Measurements from ENCODE around the gene LAMA3.

LAMA3 gene

DNA sequence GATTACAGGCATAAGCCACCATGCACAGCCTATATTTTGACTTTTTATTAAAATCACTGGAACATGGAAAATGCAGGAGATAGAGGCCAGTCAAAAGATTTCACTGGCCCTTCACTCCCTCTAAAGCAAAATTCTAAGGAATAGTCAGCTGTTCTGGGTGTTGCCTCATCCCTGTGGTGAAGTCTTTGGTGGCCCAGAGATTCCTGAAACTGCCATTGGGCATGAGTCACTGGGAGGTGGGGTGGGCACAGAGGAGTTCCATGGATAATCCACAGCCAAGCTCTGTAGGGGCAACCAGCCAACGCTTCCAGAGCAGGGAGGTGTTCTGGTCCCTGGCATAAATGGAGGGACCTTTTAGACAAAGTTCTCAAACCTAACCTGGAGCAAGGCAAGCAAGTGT, 235.6 kb downstream of the LAMA3 start:
- no peak for DNase-seq
- Mint-ChIP-seq H3K27ac (no peak overlapping the region), H3K27me3 (ENCODE audit: low read depth, poor library complexity) (peaks cover 16% of the 10 kb centered on the region), H3K4me1 (no peaks in the 10 kb centered on the region), H3K36me3 (ENCODE audit: low read depth) (no peaks in the 10 kb centered on the region), H3K9me3 (no peaks in the 10 kb centered on the region), H3K4me3 (no peak overlapping the region)
- TF ChIP-seq, protein P1, sequence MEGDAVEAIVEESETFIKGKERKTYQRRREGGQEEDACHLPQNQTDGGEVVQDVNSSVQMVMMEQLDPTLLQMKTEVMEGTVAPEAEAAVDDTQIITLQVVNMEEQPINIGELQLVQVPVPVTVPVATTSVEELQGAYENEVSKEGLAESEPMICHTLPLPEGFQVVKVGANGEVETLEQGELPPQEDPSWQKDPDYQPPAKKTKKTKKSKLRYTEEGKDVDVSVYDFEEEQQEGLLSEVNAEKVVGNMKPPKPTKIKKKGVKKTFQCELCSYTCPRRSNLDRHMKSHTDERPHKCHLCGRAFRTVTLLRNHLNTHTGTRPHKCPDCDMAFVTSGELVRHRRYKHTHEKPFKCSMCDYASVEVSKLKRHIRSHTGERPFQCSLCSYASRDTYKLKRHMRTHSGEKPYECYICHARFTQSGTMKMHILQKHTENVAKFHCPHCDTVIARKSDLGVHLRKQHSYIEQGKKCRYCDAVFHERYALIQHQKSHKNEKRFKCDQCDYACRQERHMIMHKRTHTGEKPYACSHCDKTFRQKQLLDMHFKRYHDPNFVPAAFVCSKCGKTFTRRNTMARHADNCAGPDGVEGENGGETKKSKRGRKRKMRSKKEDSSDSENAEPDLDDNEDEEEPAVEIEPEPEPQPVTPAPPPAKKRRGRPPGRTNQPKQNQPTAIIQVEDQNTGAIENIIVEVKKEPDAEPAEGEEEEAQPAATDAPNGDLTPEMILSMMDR (IDR thresholded peaks at IDR 0.05), result no peak

DNA sequence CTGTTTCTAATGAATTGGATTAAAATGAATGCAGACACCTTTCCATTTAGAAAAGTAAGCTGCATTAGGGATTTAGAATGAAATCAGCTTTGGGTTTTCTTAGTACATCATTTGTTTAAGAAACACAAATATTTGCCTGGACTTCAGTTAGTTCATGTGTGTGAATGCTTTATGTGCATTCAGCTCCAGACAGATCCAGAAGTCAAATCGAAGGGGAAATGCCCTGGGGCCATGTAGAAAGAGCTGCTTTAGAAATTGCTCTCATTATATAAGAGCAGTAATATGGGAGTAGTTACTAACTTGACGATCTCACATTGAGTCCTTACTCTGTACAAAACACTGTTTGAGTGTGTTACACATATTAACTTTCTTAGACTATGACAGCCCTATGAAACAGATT, 237.3 kb downstream of the LAMA3 start:
- Mint-ChIP-seq H3K36me3 (ENCODE audit: low read depth) (no peaks in the 10 kb centered on the region), H3K4me1 (no peaks in the 10 kb centered on the region), H3K4me3 (no peak overlapping the region), H3K27ac (no peak overlapping the region), H3K9me3 (no peaks in the 10 kb centered on the region), H3K27me3 (ENCODE audit: low read depth, poor library complexity) (peaks cover 9% of the 10 kb centered on the region)
- DNase-seq, result no peak
- TF ChIP-seq, protein P1 (IDR thresholded peaks at IDR 0.05), result no peak

DNA sequence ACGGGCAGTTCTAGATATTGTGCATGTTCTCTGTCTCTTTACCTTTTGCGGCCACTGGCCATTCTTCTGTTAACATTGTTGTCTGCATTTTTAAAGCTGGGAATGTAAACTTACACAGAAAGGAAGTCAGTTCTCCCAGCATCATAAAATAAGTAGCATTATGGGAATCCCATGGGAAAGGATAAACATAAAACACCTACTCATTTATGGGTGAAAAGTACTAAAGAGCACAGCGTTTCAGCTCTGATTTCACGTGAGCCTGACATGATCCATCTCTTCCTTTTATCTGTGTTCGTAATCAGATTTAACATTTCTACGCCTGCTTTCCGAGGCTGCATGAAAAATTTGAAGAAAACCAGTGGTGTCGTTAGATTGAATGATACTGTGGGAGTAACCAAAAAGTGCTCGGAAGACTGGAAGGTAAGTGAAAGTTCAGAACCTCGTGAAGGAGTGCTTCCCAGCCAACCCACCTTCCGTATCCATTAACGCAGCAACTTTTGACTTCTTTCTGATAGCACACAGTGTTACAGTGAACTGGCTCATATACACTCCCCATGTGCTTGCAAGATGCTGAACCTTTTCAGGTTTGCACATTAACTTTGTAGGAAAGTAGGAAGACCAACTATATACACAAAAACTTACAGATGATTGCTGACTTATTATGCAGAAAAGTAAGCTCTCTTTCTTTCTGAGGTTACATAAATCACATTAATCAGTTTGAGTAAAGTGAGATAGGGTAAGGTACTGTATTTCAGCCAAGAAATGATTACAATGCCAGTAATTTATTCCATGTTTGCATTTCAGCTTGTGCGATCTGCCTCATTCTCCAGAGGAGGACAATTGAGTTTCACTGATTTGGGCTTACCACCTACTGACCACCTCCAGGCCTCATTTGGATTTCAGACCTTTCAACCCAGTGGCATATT, 238.8 kb downstream of the LAMA3 start:
- no peak overlapping the region for H3K4me3 Mint-ChIP-seq
- H3K4me1 Mint-ChIP-seq, result no peaks in the 10 kb centered on the region
- peaks cover 7% of the 10 kb centered on the region for H3K27me3 Mint-ChIP-seq (ENCODE audit: low read depth, poor library complexity)
- H3K27ac Mint-ChIP-seq, result no peak overlapping the region
- DNase-seq, result no peak
- H3K36me3 Mint-ChIP-seq (ENCODE audit: low read depth), result no peaks in the 10 kb centered on the region
- no peaks in the 10 kb centered on the region for H3K9me3 Mint-ChIP-seq
- TF ChIP-seq, protein P1 (IDR thresholded peaks at IDR 0.05), result no peak

DNA sequence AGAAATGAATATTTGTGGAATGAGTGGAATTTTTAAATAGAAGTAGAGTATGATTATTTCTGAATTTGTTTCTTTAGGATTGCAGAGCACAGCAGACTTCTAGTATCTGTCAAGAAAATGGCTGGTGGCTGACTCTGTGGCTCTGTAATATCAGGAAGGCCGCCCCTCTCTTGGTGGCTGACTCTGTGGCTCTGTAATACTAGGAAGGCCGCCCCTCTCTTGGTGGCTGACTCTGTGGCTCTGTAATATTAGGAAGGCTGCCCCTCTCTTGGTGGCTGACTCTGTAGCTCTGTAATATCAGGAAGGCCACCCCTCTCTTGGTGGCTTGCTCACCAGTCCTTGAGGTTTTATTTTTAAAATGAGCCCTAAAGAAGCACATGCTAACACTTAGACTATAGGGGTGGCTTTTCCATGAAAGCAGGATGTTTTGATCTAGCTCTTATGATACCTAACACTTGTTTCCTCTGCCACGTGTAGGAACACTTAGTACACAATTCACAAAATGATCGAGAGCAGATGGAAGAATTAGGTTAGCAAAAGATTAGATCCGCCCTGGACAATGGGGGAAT, 240.2 kb downstream of the LAMA3 start:
- TF ChIP-seq, protein P1 (IDR thresholded peaks at IDR 0.05), result no peak
- H3K27ac Mint-ChIP-seq, result no peak overlapping the region
- H3K4me1 Mint-ChIP-seq, result no peaks in the 10 kb centered on the region
- no peak for DNase-seq
- peaks cover 7% of the 10 kb centered on the region for H3K27me3 Mint-ChIP-seq (ENCODE audit: low read depth, poor library complexity)
- no peaks in the 10 kb centered on the region for H3K36me3 Mint-ChIP-seq (ENCODE audit: low read depth)
- H3K4me3 Mint-ChIP-seq, result no peak overlapping the region
- H3K9me3 Mint-ChIP-seq, result no peaks in the 10 kb centered on the region

DNA sequence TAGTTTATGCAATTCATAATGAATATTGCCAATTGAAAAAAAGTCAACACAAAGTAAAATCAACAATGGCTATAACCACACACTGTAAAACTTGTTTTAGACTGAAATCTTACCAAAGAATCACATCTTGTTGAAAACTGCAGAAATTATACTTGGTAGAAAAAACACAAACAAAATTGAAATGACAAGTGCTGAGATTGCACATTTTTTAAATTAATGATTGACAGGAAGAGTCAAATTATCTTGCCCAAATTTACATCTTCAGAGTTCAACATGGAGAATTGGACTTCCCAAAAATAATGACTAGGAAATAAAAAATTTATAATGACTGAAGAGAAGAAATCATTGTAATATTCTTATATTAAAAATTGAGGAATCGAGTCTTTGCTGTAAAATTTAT, 240.7 kb downstream of the LAMA3 start:
- no peak for DNase-seq
- no peaks in the 10 kb centered on the region for H3K36me3 Mint-ChIP-seq (ENCODE audit: low read depth)
- no peak overlapping the region for H3K4me3 Mint-ChIP-seq
- no peaks in the 10 kb centered on the region for H3K9me3 Mint-ChIP-seq
- no peak overlapping the region for H3K27ac Mint-ChIP-seq
- H3K27me3 Mint-ChIP-seq (ENCODE audit: low read depth, poor library complexity), result peaks cover 7% of the 10 kb centered on the region
- TF ChIP-seq, protein P1 (IDR thresholded peaks at IDR 0.05), result no peak
- no peaks in the 10 kb centered on the region for H3K4me1 Mint-ChIP-seq
